Right lobe of liver (tissue), 4 donors: Measurements from ENCODE around the gene GTPBP3.

Experiments used
- POLR2A ChIP-seq: fragments of 450-650 bp; IDR thresholded peaks from one replicate; pipeline ENCODE4 v1.6.1; 2017; ENCODE audit warnings: antibody characterized with exemption, mild to moderate bottlenecking
- TF ChIP-seq, protein P1 (sequence below), 4 donors: fragments of 200-600 bp in 3 of 4; fragments of 450-650 bp in 1 of 4; IDR thresholded peaks; one replicate each; pipeline versions ENCODE4 v1.5.1 to v1.8.0; 2016 to 2022; ENCODE audit warnings: antibody characterized with exemption in 4 of 4, mild to moderate bottlenecking in 2 of 4
- donor health status: DM: no; HTN: no; CAD: no.
- donor health status: DM: no; HTN: no; CAD: no.
- donor health status: DM: no; HTN: yes; CAD: no.

- TF ChIP-seq, protein P1, sequence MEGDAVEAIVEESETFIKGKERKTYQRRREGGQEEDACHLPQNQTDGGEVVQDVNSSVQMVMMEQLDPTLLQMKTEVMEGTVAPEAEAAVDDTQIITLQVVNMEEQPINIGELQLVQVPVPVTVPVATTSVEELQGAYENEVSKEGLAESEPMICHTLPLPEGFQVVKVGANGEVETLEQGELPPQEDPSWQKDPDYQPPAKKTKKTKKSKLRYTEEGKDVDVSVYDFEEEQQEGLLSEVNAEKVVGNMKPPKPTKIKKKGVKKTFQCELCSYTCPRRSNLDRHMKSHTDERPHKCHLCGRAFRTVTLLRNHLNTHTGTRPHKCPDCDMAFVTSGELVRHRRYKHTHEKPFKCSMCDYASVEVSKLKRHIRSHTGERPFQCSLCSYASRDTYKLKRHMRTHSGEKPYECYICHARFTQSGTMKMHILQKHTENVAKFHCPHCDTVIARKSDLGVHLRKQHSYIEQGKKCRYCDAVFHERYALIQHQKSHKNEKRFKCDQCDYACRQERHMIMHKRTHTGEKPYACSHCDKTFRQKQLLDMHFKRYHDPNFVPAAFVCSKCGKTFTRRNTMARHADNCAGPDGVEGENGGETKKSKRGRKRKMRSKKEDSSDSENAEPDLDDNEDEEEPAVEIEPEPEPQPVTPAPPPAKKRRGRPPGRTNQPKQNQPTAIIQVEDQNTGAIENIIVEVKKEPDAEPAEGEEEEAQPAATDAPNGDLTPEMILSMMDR (IDR thresholded peaks at IDR 0.05), result no peak
- TF ChIP-seq POLR2A, result no peak
Measured at GRCh38 chr19:17347877-17348276, 10.5 kb downstream of the GTPBP3 start.
